ENCODE results near the gene MED12L.

MED12L gene

DNA sequence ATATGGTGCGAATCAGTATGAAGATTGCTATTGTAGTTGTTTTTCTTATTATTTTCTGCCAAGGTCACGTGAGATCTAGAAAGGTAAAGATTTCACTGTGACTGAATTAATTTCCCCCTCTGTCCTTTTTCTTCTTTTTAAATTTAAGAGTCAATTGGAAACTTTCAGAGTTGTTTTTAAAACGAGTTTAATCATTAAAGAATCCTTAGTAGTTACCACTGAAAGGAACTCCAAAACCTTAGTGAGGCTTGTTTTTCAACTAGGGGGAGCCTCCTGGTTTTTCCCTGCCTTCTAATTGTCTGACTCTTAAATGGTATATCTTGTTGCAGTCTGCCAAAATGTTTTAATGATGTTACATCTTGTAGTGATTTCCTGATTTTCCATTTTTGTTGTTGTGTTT lies 281.5 kb downstream of the MED12L start:
- no peak overlapping the region for H3K4me3 ChIP-seq (replicated peaks; ENCODE audit: low read depth, low read length)
- TF ChIP-seq, protein P1, sequence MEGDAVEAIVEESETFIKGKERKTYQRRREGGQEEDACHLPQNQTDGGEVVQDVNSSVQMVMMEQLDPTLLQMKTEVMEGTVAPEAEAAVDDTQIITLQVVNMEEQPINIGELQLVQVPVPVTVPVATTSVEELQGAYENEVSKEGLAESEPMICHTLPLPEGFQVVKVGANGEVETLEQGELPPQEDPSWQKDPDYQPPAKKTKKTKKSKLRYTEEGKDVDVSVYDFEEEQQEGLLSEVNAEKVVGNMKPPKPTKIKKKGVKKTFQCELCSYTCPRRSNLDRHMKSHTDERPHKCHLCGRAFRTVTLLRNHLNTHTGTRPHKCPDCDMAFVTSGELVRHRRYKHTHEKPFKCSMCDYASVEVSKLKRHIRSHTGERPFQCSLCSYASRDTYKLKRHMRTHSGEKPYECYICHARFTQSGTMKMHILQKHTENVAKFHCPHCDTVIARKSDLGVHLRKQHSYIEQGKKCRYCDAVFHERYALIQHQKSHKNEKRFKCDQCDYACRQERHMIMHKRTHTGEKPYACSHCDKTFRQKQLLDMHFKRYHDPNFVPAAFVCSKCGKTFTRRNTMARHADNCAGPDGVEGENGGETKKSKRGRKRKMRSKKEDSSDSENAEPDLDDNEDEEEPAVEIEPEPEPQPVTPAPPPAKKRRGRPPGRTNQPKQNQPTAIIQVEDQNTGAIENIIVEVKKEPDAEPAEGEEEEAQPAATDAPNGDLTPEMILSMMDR (IDR thresholded peaks at IDR 0.05; ENCODE audit: low read length, missing control alignments), result no peak
- no peak for DNase-seq (ENCODE audit: low read depth)

DNA sequence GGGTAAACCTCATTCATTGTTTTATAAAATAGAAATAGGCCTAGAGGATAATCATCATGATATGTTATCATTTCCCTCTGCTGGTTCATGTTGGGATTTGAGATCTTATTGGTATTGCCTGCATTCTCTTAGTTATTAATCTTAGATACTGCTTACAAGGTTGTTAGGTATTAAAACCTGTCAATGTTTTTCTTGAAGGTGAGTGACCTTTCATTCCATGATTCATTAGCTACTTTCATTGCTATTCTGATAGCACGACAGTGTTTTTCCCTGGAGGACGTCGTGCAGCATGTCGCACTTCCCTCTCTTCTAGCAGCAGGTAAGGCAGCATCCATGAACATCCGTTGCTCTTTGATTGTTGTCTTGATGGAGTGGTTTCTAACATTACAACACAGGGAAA lies 282.0 kb downstream of the MED12L start:
- TF ChIP-seq, protein P1 (IDR thresholded peaks at IDR 0.05; ENCODE audit: low read length, missing control alignments), result no peak
- DNase-seq (ENCODE audit: low read depth), result no peak
- no peak overlapping the region for H3K4me3 ChIP-seq (replicated peaks; ENCODE audit: low read depth, low read length)

DNA sequence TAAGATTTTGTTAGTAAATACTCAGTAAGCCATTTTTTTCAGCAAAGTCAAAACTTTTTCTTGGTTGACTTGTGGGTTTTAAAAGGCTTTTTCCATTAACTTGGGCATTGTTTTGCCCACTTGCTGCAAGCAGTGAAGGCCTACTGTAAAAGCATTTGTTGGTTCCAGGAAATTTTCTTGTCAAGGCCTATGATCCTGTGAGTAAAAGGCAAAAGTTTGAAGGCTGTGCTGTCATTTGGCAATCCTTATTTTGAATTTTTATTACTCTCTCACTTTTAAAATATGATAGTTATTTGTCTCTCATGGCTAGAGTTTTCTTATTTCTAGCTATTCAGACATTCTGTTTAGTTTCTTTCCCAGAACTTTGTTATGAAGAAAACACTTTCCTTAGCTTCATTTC lies 286.1 kb downstream of the MED12L start:
- H3K4me3 ChIP-seq (replicated peaks; ENCODE audit: low read depth, low read length), result no peak overlapping the region
- TF ChIP-seq, protein P1 (IDR thresholded peaks at IDR 0.05; ENCODE audit: low read length, missing control alignments), result no peak
- DNase-seq (ENCODE audit: low read depth), result no peak

DNA sequence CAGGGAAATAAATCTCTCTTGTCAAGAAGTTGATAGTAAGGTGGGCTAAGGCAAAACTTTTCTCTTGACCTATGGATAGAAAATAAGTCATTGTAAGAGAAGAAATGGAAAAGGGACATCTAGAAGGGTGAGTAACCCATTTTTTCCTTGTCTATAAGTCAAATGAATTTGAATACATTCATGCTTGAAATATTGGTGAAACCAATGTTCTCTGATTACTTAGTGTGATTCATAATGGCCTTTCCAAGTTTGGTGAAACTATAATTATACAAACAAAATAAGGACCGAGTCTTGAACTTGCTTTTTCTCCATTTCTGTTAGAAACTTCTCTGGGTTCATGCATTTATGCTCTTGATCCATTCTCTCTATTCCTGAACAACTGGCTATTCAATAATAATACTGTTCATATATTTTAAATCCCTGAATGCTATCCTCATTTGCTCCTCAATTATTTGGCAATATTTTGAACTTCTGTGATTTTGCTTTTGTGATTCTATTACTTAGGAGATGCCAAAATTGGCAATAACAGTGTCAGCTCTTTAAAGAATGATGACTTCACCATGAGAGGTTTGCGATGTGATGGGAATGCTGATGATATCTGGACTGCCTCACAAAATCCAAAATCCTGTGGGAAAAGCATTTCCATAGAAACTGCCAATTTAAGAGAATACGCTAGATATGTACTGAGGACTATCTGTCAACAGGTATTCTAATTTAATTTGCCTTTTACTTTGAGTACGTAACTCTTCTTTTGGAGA lies 286.8 kb downstream of the MED12L start:
- DNase-seq (ENCODE audit: low read depth), result peak; percentile 22
- H3K4me3 ChIP-seq (replicated peaks; ENCODE audit: low read depth, low read length), result no peak overlapping the region
- TF ChIP-seq, protein P1 (IDR thresholded peaks at IDR 0.05; ENCODE audit: low read length, missing control alignments), result no peak

DNA sequence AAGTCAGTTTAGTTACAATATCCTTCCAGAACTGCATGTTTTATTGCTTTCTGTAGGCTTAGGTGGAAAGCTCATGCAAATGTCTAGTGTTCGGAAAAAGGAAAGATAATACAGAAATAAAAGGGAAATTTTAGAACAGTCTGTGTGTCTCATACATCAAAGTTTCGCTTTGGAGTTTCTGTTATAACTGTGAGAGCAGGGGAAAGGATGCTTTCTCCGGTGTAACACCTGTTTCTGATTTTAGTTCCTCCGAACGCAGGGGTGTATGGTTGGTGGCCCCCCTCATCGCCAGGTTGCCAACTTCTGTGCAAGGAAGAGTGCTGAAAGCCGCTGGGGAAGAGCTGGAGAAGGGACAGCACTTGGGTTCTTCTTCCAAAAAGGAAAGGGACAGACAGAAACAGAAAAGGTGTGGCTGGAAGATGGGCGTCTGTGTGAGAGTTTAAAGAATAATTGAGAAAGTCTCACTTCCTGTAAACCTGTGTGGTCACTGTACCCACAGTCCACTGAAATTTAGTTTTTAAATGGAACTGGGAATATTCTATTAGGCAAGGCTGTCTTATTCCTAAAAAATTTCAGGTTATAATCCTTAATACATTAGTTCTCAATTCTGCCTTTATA lies 292.4 kb downstream of the MED12L start:
- DNase-seq (ENCODE audit: low read depth), result no peak
- H3K4me3 ChIP-seq (replicated peaks; ENCODE audit: low read depth, low read length), result no peak overlapping the region
- TF ChIP-seq, protein P1 (IDR thresholded peaks at IDR 0.05; ENCODE audit: low read length, missing control alignments), result no peak

DNA sequence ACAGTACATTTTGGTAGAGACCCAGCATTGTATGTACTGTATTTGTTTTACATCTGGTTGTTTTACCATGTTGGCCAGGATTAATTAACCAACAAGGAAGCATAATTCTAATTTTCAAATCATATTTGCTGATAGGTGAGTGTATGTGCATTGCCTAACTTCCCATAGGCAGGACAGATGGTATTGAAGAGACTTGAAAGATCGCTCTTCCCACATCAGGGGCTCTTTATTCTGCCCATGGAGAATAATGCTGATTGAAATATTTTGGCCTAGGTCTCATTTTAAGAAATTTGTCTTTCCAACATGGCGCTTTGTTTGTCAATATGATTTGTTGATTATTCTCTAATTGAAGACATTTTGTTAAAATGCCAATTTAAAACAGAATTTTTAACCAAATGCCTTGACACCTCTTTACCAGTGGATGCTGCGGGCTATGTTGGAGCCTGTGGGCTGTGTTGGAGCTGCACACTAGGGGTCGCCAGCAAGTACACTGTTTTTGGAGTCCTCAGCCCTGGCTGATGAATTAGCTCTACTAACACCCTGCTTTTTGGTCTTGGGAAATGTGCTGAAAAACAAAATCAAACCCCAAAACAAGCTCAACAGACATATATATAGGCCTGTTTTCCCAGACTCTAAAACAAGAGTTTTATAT lies 293.7 kb downstream of the MED12L start:
- H3K4me3 ChIP-seq (replicated peaks; ENCODE audit: low read depth, low read length), result no peak overlapping the region
- TF ChIP-seq, protein P1 (IDR thresholded peaks at IDR 0.05; ENCODE audit: low read length, missing control alignments), result peak; percentile 75
- DNase-seq (ENCODE audit: low read depth), result peak; percentile 26

All from fibroblast of pulmonary artery (primary cell).